Choroid plexus epithelial cell (primary cell): ENCODE data around the gene CFAP77.

Source experiments
- DNase-seq: peaks from one replicate; pipeline ENCODE4 v3.0.0-alpha.2; 2010; ENCODE audit warnings: low read depth
- H3K4me3 ChIP-seq: 2 replicates; pipeline ENCODE4 v1.5.1; 2011; ENCODE audit warnings: low read depth, mild to moderate bottlenecking, control low read depth, low read length, moderate library complexity
- CTCF ChIP-seq: conservative IDR thresholded peaks from 2 replicates; pipeline ENCODE4 v1.5.1; 2011; ENCODE audit warnings: low read depth, mild to moderate bottlenecking, control low read depth, inconsistent platforms, low read length, moderate library complexity

The CFAP77 gene

GRCh38 chr9:132434881-132435280 is 24.9 kb downstream of the CFAP77 start:
- TF ChIP-seq CTCF = no peak
- H3K4me3 ChIP-seq = no peak overlapping the region
- no peak for DNase-seq

- no peak for DNase-seq
- no peak for TF ChIP-seq CTCF
- no peak overlapping the region for H3K4me3 ChIP-seq
These were observed 29.1 kb downstream of the CFAP77 start for GRCh38 chr9:132439153-132439552.

- TF ChIP-seq CTCF = no peak
- H3K4me3 ChIP-seq = no peak overlapping the region
- DNase-seq = no peak
These were observed 30.7 kb downstream of the CFAP77 start for GRCh38 chr9:132440735-132441134.

- no peak for DNase-seq
- TF ChIP-seq CTCF = no peak
- H3K4me3 ChIP-seq = no peak overlapping the region
These were observed 31.4 kb downstream of the CFAP77 start for GRCh38 chr9:132441404-132441803.

- TF ChIP-seq CTCF = no peak
- DNase-seq = no peak
- H3K4me3 ChIP-seq = no peak overlapping the region
These were observed 34.1 kb downstream of the CFAP77 start for GRCh38 chr9:132443951-132444607.

GRCh38 chr9:132446887-132447286 is 36.9 kb downstream of the CFAP77 start:
- no peak for DNase-seq

More at GRCh38 chr9:132446887-132447286, 36.9 kb downstream of the CFAP77 start:
- no peak for TF ChIP-seq CTCF
- no peak overlapping the region for H3K4me3 ChIP-seq
